ENCODE data around the gene PARD3B.

The PARD3B gene

GRCh38 chr2:205590759-205591158, 1045.5 kb downstream of the PARD3B start:
- DNase-seq, result no peak

- DNase-seq, result no peak
Measured at GRCh38 chr2:205593891-205594290, 1048.6 kb downstream of the PARD3B start.

- DNase-seq, result no peak
Measured at GRCh38 chr2:205596581-205596980, 1051.3 kb downstream of the PARD3B start.

GRCh38 chr2:205605638-205606304, 1060.5 kb downstream of the PARD3B start:
- DNase-seq, result no peak

- DNase-seq, result no peak
Measured at GRCh38 chr2:205607146-205607545, 1061.9 kb downstream of the PARD3B start.

GRCh38 chr2:205609113-205609512, 1063.8 kb downstream of the PARD3B start:
- no peak for DNase-seq

GRCh38 chr2:205610437-205610836, 1065.2 kb downstream of the PARD3B start:
- no peak for DNase-seq

- no peak for DNase-seq
Measured at GRCh38 chr2:205612636-205613035, 1067.4 kb downstream of the PARD3B start.

GRCh38 chr2:205613970-205614559, 1068.8 kb downstream of the PARD3B start:
- no peak for DNase-seq

- no peak for DNase-seq
Measured at GRCh38 chr2:205614965-205615364, 1069.7 kb downstream of the PARD3B start.

GRCh38 chr2:205617905-205618304, 1072.6 kb downstream of the PARD3B start:
- DNase-seq, result no peak

GRCh38 chr2:205619600-205619999, 1074.3 kb downstream of the PARD3B start:
- no peak for DNase-seq

- no peak for DNase-seq
Measured at GRCh38 chr2:205627085-205627484, 1081.8 kb downstream of the PARD3B start.

- DNase-seq, result no peak
Measured at GRCh38 chr2:205628422-205628821, 1083.1 kb downstream of the PARD3B start.

GRCh38 chr2:205629091-205629776, 1084.0 kb downstream of the PARD3B start:
- no peak for DNase-seq

GRCh38 chr2:205633994-205634393, 1088.7 kb downstream of the PARD3B start:
- no peak for DNase-seq

- no peak for DNase-seq
Measured at GRCh38 chr2:205636549-205637319, 1091.5 kb downstream of the PARD3B start.

- DNase-seq, result no peak
Measured at GRCh38 chr2:205637320-205637602, 1092.0 kb downstream of the PARD3B start.

- DNase-seq, result no peak
Measured at GRCh38 chr2:205637779-205638503, 1092.7 kb downstream of the PARD3B start.

- DNase-seq, result no peak
Measured at GRCh38 chr2:205640716-205641115, 1095.4 kb downstream of the PARD3B start.

- DNase-seq, result no peak
Measured at GRCh38 chr2:205642599-205643356, 1097.5 kb downstream of the PARD3B start.

- no peak for DNase-seq
Measured at GRCh38 chr2:205643391-205643885, 1098.2 kb downstream of the PARD3B start.
